OCI-LY1 (cell line): ENCODE results near the gene KIAA1755.

ENCODE experiments used
- H2AFZ ChIP-seq: fragments of 200-600 bp; sonication (generic), shearing (Covaris generic); 2 replicates; pipeline ENCODE4 v1.6.0; 2014; ENCODE audit warnings: antibody characterized with exemption, mild to moderate bottlenecking, low read length
- H3F3A ChIP-seq: fragments of 200-600 bp; sonication (generic), shearing (Covaris generic); 2 replicates; pipeline ENCODE4 v1.6.0; 2014; ENCODE audit warnings: mild to moderate bottlenecking, antibody characterized with exemption, low read length, moderate library complexity; ENCODE audit not compliant: insufficient read depth
- H3K27ac ChIP-seq: fragments of 200-600 bp; sonication (generic); 2 replicates; pipeline ENCODE4 v1.5.1; 2014; ENCODE audit warnings: low read length, mixed run types, mild to moderate bottlenecking, low read depth; ENCODE audit not compliant: poor library complexity, severe bottlenecking
- H3K27me3 ChIP-seq: fragments of 200-600 bp; sonication (generic); 2 replicates; pipeline ENCODE4 v1.6.0; 2014; ENCODE audit warnings: antibody characterized with exemption, mild to moderate bottlenecking, low read length, moderate library complexity; ENCODE audit not compliant: insufficient read depth
- H3K36me3 ChIP-seq: fragments of 200-600 bp; sonication (generic); 2 replicates; pipeline ENCODE4 v1.6.1; 2014; ENCODE audit warnings: mild to moderate bottlenecking, antibody characterized with exemption, low read length, moderate library complexity, mixed read lengths; ENCODE audit not compliant: insufficient read depth
- H3K4me1 ChIP-seq: fragments of 200-600 bp; sonication (generic); 2 replicates; pipeline ENCODE4 v1.5.1; 2014; ENCODE audit warnings: mild to moderate bottlenecking, low read length, moderate library complexity; ENCODE audit not compliant: insufficient read depth, severe bottlenecking
- H3K4me2 ChIP-seq: fragments of 200-600 bp; sonication (generic), shearing (Covaris generic); 2 replicates; pipeline ENCODE4 v1.6.1; 2014; ENCODE audit warnings: low read length
- H3K4me3 ChIP-seq: fragments of 200-600 bp; sonication (generic); 2 replicates; pipeline ENCODE4 v1.5.1; 2014; ENCODE audit warnings: low read length, low read depth, mild to moderate bottlenecking, mixed read lengths; ENCODE audit not compliant: poor library complexity, severe bottlenecking
- H3K79me2 ChIP-seq: fragments of 200-600 bp; shearing (Covaris generic); 2 replicates; pipeline ENCODE4 v1.6.1; 2016; ENCODE audit warnings: mixed run types, low read length, mixed read lengths; ENCODE audit not compliant: insufficient read depth
- H3K9ac ChIP-seq: fragments of 200-600 bp; sonication (generic), shearing (Covaris generic); 2 replicates; pipeline ENCODE4 v1.6.1; 2014; ENCODE audit warnings: mild to moderate bottlenecking, low read length, mixed read lengths
- H3K9me2 ChIP-seq: fragments of 200-600 bp; sonication (generic), shearing (Covaris generic); 2 replicates; pipeline ENCODE4 v1.6.1; 2014; ENCODE audit warnings: low read depth, mild to moderate bottlenecking, low read length, mixed read lengths
- H3K9me3 ChIP-seq: fragments of 200-600 bp; shearing (Covaris generic); 2 replicates; pipeline ENCODE4 v1.6.1; 2014; ENCODE audit warnings: low read length, mixed read lengths
- H4K20me1 ChIP-seq: fragments of 200-600 bp; sonication (generic), shearing (Covaris generic); 2 replicates; pipeline ENCODE4 v1.6.0; 2016; ENCODE audit warnings: mild to moderate bottlenecking, low read length; ENCODE audit not compliant: insufficient read depth
- EZH2 ChIP-seq: fragments of 200-600 bp; sonication (generic), shearing (Covaris generic); IDR thresholded peaks from 2 replicates; pipeline ENCODE4 v1.8.0; 2017; ENCODE audit warnings: borderline replicate concordance, mixed run types, mild to moderate bottlenecking, antibody characterized with exemption, low read length, moderate library complexity, mixed read lengths
- TF ChIP-seq, protein P1 (sequence below): fragments of 200-600 bp; sonication (generic), shearing (Covaris generic); IDR thresholded peaks from 2 replicates; pipeline ENCODE4 v1.5.1; 2017; ENCODE audit warnings: mild to moderate bottlenecking, antibody characterized with exemption, low read length, moderate library complexity, mixed read lengths

KIAA1755 gene

DNA sequence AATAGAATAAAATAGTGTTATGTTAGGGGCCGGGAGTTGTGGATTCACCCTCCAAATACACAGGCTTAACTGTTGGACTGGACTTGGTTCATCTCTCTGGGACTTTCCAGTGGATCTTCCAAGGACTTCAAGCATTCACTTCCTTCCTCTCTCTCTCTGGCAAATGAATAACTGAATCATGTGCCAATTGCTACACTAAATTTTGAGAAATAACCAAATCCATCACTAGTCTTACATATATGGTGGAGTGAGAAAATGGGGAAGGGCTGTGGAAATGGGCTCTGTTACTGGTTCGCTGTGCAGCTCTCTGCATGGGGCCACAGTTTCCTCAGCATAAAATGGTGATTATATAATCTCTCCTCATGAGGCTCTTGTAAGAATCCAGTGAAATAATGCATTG is 6.8 kb upstream of the KIAA1755 start:
- H3K4me3 ChIP-seq: no peak overlapping the region
- H3K27ac ChIP-seq: no peak overlapping the region
- no peaks in the 10 kb centered on the region for H3F3A ChIP-seq
- no peak overlapping the region for H2AFZ ChIP-seq
- H3K9ac ChIP-seq: no peak overlapping the region
- H3K4me2 ChIP-seq: no peak overlapping the region
- TF ChIP-seq EZH2: no peak
- TF ChIP-seq, protein P1, sequence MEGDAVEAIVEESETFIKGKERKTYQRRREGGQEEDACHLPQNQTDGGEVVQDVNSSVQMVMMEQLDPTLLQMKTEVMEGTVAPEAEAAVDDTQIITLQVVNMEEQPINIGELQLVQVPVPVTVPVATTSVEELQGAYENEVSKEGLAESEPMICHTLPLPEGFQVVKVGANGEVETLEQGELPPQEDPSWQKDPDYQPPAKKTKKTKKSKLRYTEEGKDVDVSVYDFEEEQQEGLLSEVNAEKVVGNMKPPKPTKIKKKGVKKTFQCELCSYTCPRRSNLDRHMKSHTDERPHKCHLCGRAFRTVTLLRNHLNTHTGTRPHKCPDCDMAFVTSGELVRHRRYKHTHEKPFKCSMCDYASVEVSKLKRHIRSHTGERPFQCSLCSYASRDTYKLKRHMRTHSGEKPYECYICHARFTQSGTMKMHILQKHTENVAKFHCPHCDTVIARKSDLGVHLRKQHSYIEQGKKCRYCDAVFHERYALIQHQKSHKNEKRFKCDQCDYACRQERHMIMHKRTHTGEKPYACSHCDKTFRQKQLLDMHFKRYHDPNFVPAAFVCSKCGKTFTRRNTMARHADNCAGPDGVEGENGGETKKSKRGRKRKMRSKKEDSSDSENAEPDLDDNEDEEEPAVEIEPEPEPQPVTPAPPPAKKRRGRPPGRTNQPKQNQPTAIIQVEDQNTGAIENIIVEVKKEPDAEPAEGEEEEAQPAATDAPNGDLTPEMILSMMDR: no peak
- H3K79me2 ChIP-seq: no peaks in the 10 kb centered on the region
- no peaks in the 10 kb centered on the region for H3K9me2 ChIP-seq
- no peaks in the 10 kb centered on the region for H3K36me3 ChIP-seq
- H4K20me1 ChIP-seq: no peaks in the 10 kb centered on the region
- H3K4me1 ChIP-seq: no peaks in the 10 kb centered on the region
- no peaks in the 10 kb centered on the region for H3K9me3 ChIP-seq
- 0 out of 2 replicates have a peak, but pooled peaks cover 4% of the 10 kb centered on the region for H3K27me3 ChIP-seq

DNA sequence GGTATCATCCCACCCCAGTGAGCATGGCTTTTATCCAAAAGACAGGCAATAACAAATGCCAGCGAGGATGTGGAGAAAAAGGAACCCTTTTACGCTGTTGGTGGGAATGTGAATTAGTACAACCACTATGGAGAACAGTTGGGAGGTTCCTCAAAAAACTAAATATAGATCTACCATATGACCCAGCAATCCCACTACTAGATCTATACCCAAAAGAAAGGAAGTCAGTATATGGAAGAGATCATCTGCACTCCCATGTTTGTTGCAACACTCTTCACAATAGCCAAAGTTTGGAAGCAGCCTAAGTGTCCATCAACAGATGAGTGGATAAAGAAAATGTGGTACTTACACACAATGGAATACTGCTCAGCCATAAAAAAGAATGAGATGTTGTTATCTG is 5.9 kb upstream of the KIAA1755 start:
- Histone ChIP-seq H3K79me2 (no peaks in the 10 kb centered on the region), H3K4me1 (no peaks in the 10 kb centered on the region), H2AFZ (no peak overlapping the region), H3K9me2 (no peaks in the 10 kb centered on the region), H3K27ac (no peak overlapping the region), H3K9me3 (no peaks in the 10 kb centered on the region), H3K4me2 (no peak overlapping the region), H3K36me3 (no peaks in the 10 kb centered on the region), H3K4me3 (no peak overlapping the region), H3F3A (no peaks in the 10 kb centered on the region), H3K9ac (no peak overlapping the region), H4K20me1 (no peaks in the 10 kb centered on the region), H3K27me3 (0 out of 2 replicates have a peak, but pooled peaks cover 4% of the 10 kb centered on the region)
- TF ChIP-seq EZH2: no peak
- TF ChIP-seq, protein P1: no peak

DNA sequence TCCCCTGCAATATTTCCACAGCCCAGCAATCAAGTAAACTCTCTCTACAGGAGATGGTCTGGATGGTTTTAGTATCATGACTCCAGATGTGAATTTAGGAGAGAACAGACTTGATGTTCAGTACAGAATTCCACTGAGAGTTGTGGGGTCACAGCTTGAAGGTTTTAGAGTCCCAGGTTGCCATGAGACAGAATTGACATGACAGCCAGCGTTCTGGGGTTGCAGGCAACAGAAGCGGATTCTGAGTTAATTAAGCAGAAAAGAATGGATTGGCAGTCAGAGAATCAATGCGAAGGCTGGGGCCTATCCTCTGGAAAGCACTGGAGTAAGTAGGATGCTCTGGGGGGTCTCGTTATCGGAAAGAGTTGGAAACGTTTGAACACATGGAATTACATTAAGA is 2.4 kb upstream of the KIAA1755 start:
- Histone ChIP-seq H3F3A (no peaks in the 10 kb centered on the region), H3K79me2 (no peaks in the 10 kb centered on the region), H3K27ac (no peak overlapping the region), H3K4me1 (no peaks in the 10 kb centered on the region), H3K9me3 (no peaks in the 10 kb centered on the region), H2AFZ (no peak overlapping the region), H3K4me2 (no peak overlapping the region), H3K36me3 (no peaks in the 10 kb centered on the region), H4K20me1 (no peaks in the 10 kb centered on the region), H3K4me3 (no peak overlapping the region), H3K9me2 (no peaks in the 10 kb centered on the region), H3K9ac (no peak overlapping the region), H3K27me3 (0 out of 2 replicates have a peak, but pooled peaks cover 4% of the 10 kb centered on the region)
- TF ChIP-seq, protein P1: no peak
- no peak for TF ChIP-seq EZH2
